OCI-LY7 (cell line): ENCODE results near the gene LAMA1. TPM values are rescaled to one million over a fixed set of nuclear protein-coding genes. Genes with fewer than 3 reads are reported as not detected.

Experiments used
- small RNA-seq: library from RNA; depleted of rRNA; stranded (forward); fragments of <200 nt; gene quantifications from one replicate; pipeline ENCODE3, GENCODE V24; 2014
- total RNA-seq, 2 experiments: library from RNA; depleted of rRNA in 1 of 2; stranded (reverse); fragments of >200 nt in 1 of 2; shearing (Covaris generic) in 1 of 2; gene quantifications; 2 replicates each; pipeline ENCODE4 v1.2.3, GENCODE V29; 2014 to 2022

LAMA1 gene
- total RNA-seq, 2 experiments from 2014 or later = not detected

Small RNA genes within 50 kb of the gene (small RNA-seq; reads per million reads assigned to genes)
- not detected for gene RNU6-916P

Other genes starting within 250 kb of the LAMA1 start
- not detected in 2 replicates for gene LRRC30, start 113.3 kb upstream of the LAMA1 start, total RNA-seq (2014; rRNA removed; shearing (Covaris generic))
- gene LRRC30, start 113.3 kb upstream of the LAMA1 start, total RNA-seq (2022) = not detected in 2 replicates